GM12878 (cell line): Measurements from ENCODE around the gene PRUNE2. TPM values are rescaled to one million over a fixed set of nuclear protein-coding genes. Genes with fewer than 3 reads are reported as not detected.

Experiments
- ATAC-seq: fragments of 200-7000 bp; cut with Tn5 transposase; 3 replicates; pipeline ENCODE4 v1.9.1; 2020; ENCODE audit warnings: mild to moderate bottlenecking, moderate library complexity
- BruUV-seq: library from RNA; stranded (reverse); fragments of 400-500 nt; replicated peaks from 2 replicates; lab custom pipeline; 2021; lab: Mats Ljungman, UMichigan
- CTCF ChIA-PET: fragments of 300-600 bp; sonication (Branson Sonifier 250); formaldehyde crosslinking; extraction: SDS; loops from one replicate; lab custom pipeline; 2021; ENCODE audit warnings: inconsistent platforms; lab: Yijun Ruan, JAX
- POLR2A ChIA-PET: fragments of 350-600 bp; formaldehyde crosslinking; extraction: SDS; loops from one replicate; lab custom pipeline; 2021; ENCODE audit warnings: inconsistent platforms; lab: Charles Lee
- RAD21 ChIA-PET: fragments of 300-600 bp; sonication (Branson Sonifier 250); formaldehyde crosslinking; loops from one replicate; lab custom pipeline; 2023; ENCODE audit warnings: antibody characterized with exemption; ENCODE audit not compliant: unreplicated experiment; lab: Charles Lee
- SMC1A ChIA-PET: fragments of 300-600 bp; sonication (Branson Sonifier 250); formaldehyde crosslinking; loops from one replicate; lab custom pipeline; 2023; ENCODE audit not compliant: unreplicated experiment, uncharacterized antibody; lab: Charles Lee
- DNase-seq: peaks from one replicate; pipeline ENCODE4 v3.0.0-alpha.2; 2011; ENCODE audit warnings: low read depth, low spot score
- FAIRE-seq: peaks from 3 replicates; lab custom pipeline; 2011; peaks lifted over from hg19 to GRCh38; lab: Jason Lieb, UNC
- H2AFZ ChIP-seq: 2 replicates; pipeline ENCODE4 v1.6.0; 2011; ENCODE audit warnings: low read depth, low read length, control low read depth; ENCODE audit not compliant: control insufficient read depth
- H3K27ac ChIP-seq: 2 replicates; pipeline ENCODE4 v1.5.1; 2011; ENCODE audit warnings: control low read depth; ENCODE audit not compliant: control insufficient read depth, insufficient read depth
- H3K27me3 ChIP-seq, 2 experiments: replicated peaks in 1 of 2; 2 replicates each; pipeline versions ENCODE4 v1.6.0 to v1.6.1; 2011; ENCODE audit warnings: low read length in 1 of 2; ENCODE audit not compliant: control insufficient read depth in 2 of 2, insufficient read depth in 2 of 2
- H3K36me3 ChIP-seq, 2 experiments: 2 replicates each; pipeline ENCODE4 v1.5.1; 2011; ENCODE audit warnings: low read length in 1 of 2; ENCODE audit not compliant: control insufficient read depth in 2 of 2, insufficient read depth in 2 of 2
- H3K4me1 ChIP-seq: 2 replicates; pipeline ENCODE4 v1.6.1; 2011; ENCODE audit warnings: mild to moderate bottlenecking, low read length, moderate library complexity, mixed read lengths; ENCODE audit not compliant: control insufficient read depth, insufficient read depth
- H3K4me2 ChIP-seq: 2 replicates; pipeline ENCODE4 v1.6.0; 2011; ENCODE audit warnings: control low read depth; ENCODE audit not compliant: control insufficient read depth, insufficient read depth
- H3K4me3 ChIP-seq: fragments of 200-600 bp; sonication (generic); 2 replicates; pipeline ENCODE4 v1.5.1; 2016
- H3K79me2 ChIP-seq: 2 replicates; pipeline ENCODE4 v1.6.0; 2011; ENCODE audit warnings: low read length; ENCODE audit not compliant: control insufficient read depth, insufficient read depth
- H3K9ac ChIP-seq: 2 replicates; pipeline ENCODE4 v1.8.0; 2011; ENCODE audit warnings: low read length, control low read depth, mixed read lengths; ENCODE audit not compliant: control insufficient read depth, insufficient read depth
- H3K9me3 ChIP-seq: replicated peaks from 3 replicates; pipeline ENCODE4 v1.5.1; 2011; ENCODE audit warnings: mild to moderate bottlenecking, low read length; ENCODE audit not compliant: control insufficient read depth, insufficient read depth
- H4K20me1 ChIP-seq: 2 replicates; pipeline ENCODE4 v1.6.0; 2011; ENCODE audit not compliant: control insufficient read depth, insufficient read depth
- BCL11A ChIP-seq: IDR thresholded peaks from 2 replicates; pipeline ENCODE4 v1.6.1; 2011; ENCODE audit warnings: low read depth, low read length
- BMI1 ChIP-seq: fragments of 450-650 bp; IDR thresholded peaks from 2 replicates; pipeline ENCODE4 v1.6.1; 2016; ENCODE audit warnings: mild to moderate bottlenecking, moderate library complexity, borderline replicate concordance
- CEBPZ ChIP-seq: fragments of 150-350 bp; IDR thresholded peaks from 2 replicates; pipeline ENCODE4 v1.6.1; 2016; ENCODE audit warnings: low read depth, low read length
- E4F1 ChIP-seq: fragments of 450-650 bp; IDR thresholded peaks from 2 replicates; pipeline ENCODE4 v1.6.1; 2018; ENCODE audit warnings: borderline replicate concordance, mild to moderate bottlenecking; ENCODE audit not compliant: partially characterized antibody
- MEF2B ChIP-seq: fragments of 450-650 bp; IDR thresholded peaks from 2 replicates; pipeline ENCODE4 v1.6.1; 2018; ENCODE audit warnings: mild to moderate bottlenecking, moderate library complexity; ENCODE audit not compliant: partially characterized antibody, poor library complexity, severe bottlenecking
- RAD51 ChIP-seq: fragments of 450-650 bp; IDR thresholded peaks from 2 replicates; pipeline ENCODE4 v1.6.1; 2016; ENCODE audit warnings: moderate library complexity, mild to moderate bottlenecking, inconsistent platforms
- RB1 ChIP-seq: fragments of 450-650 bp; formaldehyde crosslinking; IDR thresholded peaks from 2 replicates; pipeline ENCODE4 v1.6.1; 2017; ENCODE audit warnings: mild to moderate bottlenecking, borderline replicate concordance
- SKIL ChIP-seq: fragments of 450-650 bp; IDR thresholded peaks from 2 replicates; pipeline ENCODE4 v1.6.1; 2017; ENCODE audit warnings: mild to moderate bottlenecking, low read depth, inconsistent platforms; ENCODE audit not compliant: poor library complexity, severe bottlenecking
- WGBS: methylation state at CpG from one replicate; pipeline ENCODE4 v1.1.6; 2016; ENCODE audit warnings: low lambda C conversion rate; ENCODE audit not compliant: insufficient replicate concordance, insufficient coverage; ENCODE audit errors: missing lambda C conversion rate; 5-methylcytosine and 5-hydroxymethylcytosine counted together
- in situ Hi-C: fragments of 300-500 bp; cut with MboI; formaldehyde crosslinking; loops from 9 replicates; pipeline ENCODE4 v1.14.3; 2018; ENCODE audit warnings: mixed read lengths
- intact Hi-C: fragments of 100-400 bp; cut with micrococcal nuclease; formaldehyde crosslinking; loops from one replicate; pipeline ENCODE4 v1.14.2; 2022; ENCODE audit not compliant: unreplicated experiment
- polyA plus RNA-seq, 11 experiments: library from polyadenylated mRNA; depleted of rRNA in 4 of 11; unstranded in 6 of 11; stranded (reverse) in 5 of 11; fragments of >200 nt; fragmentation: Nextera tagmentation in 4 of 11; fragmentation: Illumina TruSeq in 1 of 11; extraction: Ambion mirVana in 4 of 11; extraction: Trizol in 1 of 11; gene quantifications; 1 replicate in 1 of 11; 2 replicates in 10 of 11; pipeline versions ENCODE4 v1.2.1 to v1.2.3, GENCODE V29; 2011 to 2016; ENCODE audit warnings: inconsistent platforms in 2 of 11, missing spikeins in 2 of 11, low read depth in 1 of 11
- total RNA-seq, 4 experiments: library from RNA; depleted of rRNA in 3 of 4; stranded (reverse); fragments of >200 nt in 3 of 4; fragmentation: Illumina TruSeq in 1 of 4; extraction: Trizol in 1 of 4; gene quantifications; 2 replicates each; pipeline versions ENCODE4 v1.2.1 to v1.2.3, GENCODE V29; 2013 to 2021

Gene PRUNE2
- total and polyA plus RNA-seq, 10 of the 15 experiments (the other 5 are each of a cell fraction or from before 2014, with no cell fraction given), result 0.07 to 0.63 (median 0.25) TPM

- in situ Hi-C loops (no loop called here), intact Hi-C loops (no loop called here)
- FAIRE-seq (no peak), ATAC-seq (no peak), DNase-seq (no peak)
- TF ChIP-seq BMI1 (no peak), SKIL (no peak), RB1 (no peak), MEF2B (no peak), E4F1 (no peak), CEBPZ (no peak), RAD51 (no peak), BCL11A (no peak)
- ChIA-PET RAD21 (no interaction called here), POLR2A (no interaction called here), SMC1A (interaction anchor here (0.6 to 1.2 kb wide), 3 partner anchors 28 to 161 kb away, joined by 3 read pairs; no protein-coding TSS in a partner anchor), CTCF (interaction anchor here (1.0 to 1.1 kb wide), 3 partner anchors 10 to 67 kb away, joined by 3 to 5 read pairs (median 3); no protein-coding TSS in a partner anchor)
- Histone ChIP-seq H3K4me2 (no peak overlapping the region), H3K79me2 (no peaks in the 10 kb centered on the region), H3K27me3 (peaks cover 0 to 2% of the 10 kb centered on the region in 2 experiments; a peak in 2 of 4 replicates), H3K27ac (no peak overlapping the region), H4K20me1 (no peaks in the 10 kb centered on the region), H3K4me3 (no peak overlapping the region), H2AFZ (no peak overlapping the region), H3K36me3 (no peaks in the 10 kb centered on the region), H3K9me3 (no peaks in the 10 kb centered on the region), H3K4me1 (no peaks in the 10 kb centered on the region), H3K9ac (no peak overlapping the region)
- BruUV-seq, result no TSS peak
- WGBS, result 68% methylated on average over 4 of the region's 4 CpGs
These were observed 314.5 kb downstream of the PRUNE2 start for GRCh38 chr9:76591256-76591950.
